Stomach (tissue), 9 donors: ENCODE results near the gene TSSK2. TPM values are rescaled to one million over a fixed set of nuclear protein-coding genes. Genes with fewer than 3 reads are reported as not detected.

Experiments used
- DNase-seq, 2 donors: peaks; one replicate each; pipeline versions ENCODE4 v3.0.0 to v3.0.0-alpha.2; 2013 to 2019
- H3K27ac ChIP-seq, 5 donors: fragments of 200-600 bp in 4 of 5; sonication (generic) in 4 of 5; one replicate each; pipeline ENCODE4 v1.5.1; 2013 to 2019; ENCODE audit warnings: mild to moderate bottlenecking in 1 of 5, moderate library complexity in 1 of 5
- H3K27me3 ChIP-seq, 3 donors: fragments of 200-600 bp; sonication (generic); one replicate each; pipeline ENCODE4 v1.5.1; 2017 to 2019; ENCODE audit warnings: mixed run types in 1 of 3
- H3K36me3 ChIP-seq, 4 donors: fragments of 200-600 bp; sonication (generic); 1 replicate in 3 of 4; 2 replicates in 1 of 4; pipeline ENCODE4 v1.5.1; 2016 to 2019
- H3K4me1 ChIP-seq, 4 donors: fragments of 200-600 bp; sonication (generic); one replicate each; pipeline ENCODE4 v1.5.1; 2016 to 2019
- H3K4me3 ChIP-seq, 4 donors: fragments of 200-600 bp; sonication (generic) in 3 of 4; one replicate each; pipeline ENCODE4 v1.5.1; 2016 to 2019; ENCODE audit warnings: mild to moderate bottlenecking in 1 of 4
- H3K9me3 ChIP-seq, 4 donors: fragments of 200-600 bp; sonication (generic); one replicate each; pipeline ENCODE4 v1.5.1; 2016 to 2019
- EP300 ChIP-seq: sonication (generic); formaldehyde crosslinking; IDR thresholded peaks from one replicate; pipeline ENCODE4 v1.6.1; 2017; ENCODE audit warnings: antibody characterized with exemption
- POLR2A ChIP-seq, 4 donors: fragments of 450-650 bp; IDR thresholded peaks; one replicate each; pipeline ENCODE4 v1.6.1; 2016; ENCODE audit warnings: antibody characterized with exemption in 4 of 4, control low read depth in 2 of 4, mild to moderate bottlenecking in 1 of 4, moderate library complexity in 1 of 4
- POLR2AphosphoS5 ChIP-seq, 3 donors: sonication (generic); formaldehyde crosslinking; IDR thresholded peaks; one replicate each; pipeline ENCODE4 v1.6.1; 2016; ENCODE audit warnings: antibody characterized with exemption in 3 of 3
- whole genome bisulfite sequencing, 5 donors: extraction: QIAGEN DNeasy Blood & Tissue Kit in 3 of 5; methylation state at CpG; one replicate each; pipeline versions ENCODE4 v1.1.5 to v1.1.7; 2013 to 2018; 5-methylcytosine and 5-hydroxymethylcytosine counted together
- intact Hi-C: fragments of 100-400 bp; cut with DNase I; formaldehyde crosslinking; loops from one replicate; pipeline ENCODE4 v1.15.1; 2023; ENCODE audit warnings: low total_unique reads
- polyA plus RNA-seq, 3 donors: library from polyadenylated mRNA; stranded (reverse); fragments of 200-250 nt; gene quantifications; one replicate each; pipeline ENCODE4 v1.2.3, GENCODE V29; 2013
- total RNA-seq, 5 donors: library from RNA; depleted of rRNA; stranded (reverse); fragments of >200 nt; gene quantifications; one replicate each; pipeline versions ENCODE4 v1.1.0 to v1.2.3, GENCODE V29; 2014 to 2016
- TF ChIP-seq, protein P1 (sequence below), 7 experiments: fragments of 450-650 bp in 4 of 7; fragments of 200-600 bp in 3 of 7; sonication (generic) in 3 of 7; IDR thresholded peaks; one replicate each; pipeline ENCODE4 v1.5.1; 2016 to 2019; ENCODE audit warnings: antibody characterized with exemption in 7 of 7, control low read depth in 2 of 7, mild to moderate bottlenecking in 1 of 7
- donor health status: healthy with polysubstance abuse.
- donor health status: Bipolar disorder and iron deficiency.
- donor health status: healthy.

Gene TSSK2
- total and polyA plus RNA-seq, 8 donors = 0.08 TPM; not detected in 7

DNA sequence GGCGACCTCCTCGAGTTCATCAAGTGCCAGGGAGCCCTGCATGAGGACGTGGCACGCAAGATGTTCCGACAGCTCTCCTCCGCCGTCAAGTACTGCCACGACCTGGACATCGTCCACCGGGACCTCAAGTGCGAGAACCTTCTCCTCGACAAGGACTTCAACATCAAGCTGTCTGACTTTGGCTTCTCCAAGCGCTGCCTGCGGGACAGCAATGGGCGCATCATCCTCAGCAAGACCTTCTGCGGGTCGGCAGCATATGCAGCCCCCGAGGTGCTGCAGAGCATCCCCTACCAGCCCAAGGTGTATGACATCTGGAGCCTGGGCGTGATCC, 542 bp downstream of the TSSK2 start:
- TF ChIP-seq POLR2AphosphoS5 (IDR thresholded peaks at IDR 0.05) (no peak), EP300 (no peak), POLR2A (IDR thresholded peaks at IDR 0.05) (no peak)
- TF ChIP-seq, protein P1, sequence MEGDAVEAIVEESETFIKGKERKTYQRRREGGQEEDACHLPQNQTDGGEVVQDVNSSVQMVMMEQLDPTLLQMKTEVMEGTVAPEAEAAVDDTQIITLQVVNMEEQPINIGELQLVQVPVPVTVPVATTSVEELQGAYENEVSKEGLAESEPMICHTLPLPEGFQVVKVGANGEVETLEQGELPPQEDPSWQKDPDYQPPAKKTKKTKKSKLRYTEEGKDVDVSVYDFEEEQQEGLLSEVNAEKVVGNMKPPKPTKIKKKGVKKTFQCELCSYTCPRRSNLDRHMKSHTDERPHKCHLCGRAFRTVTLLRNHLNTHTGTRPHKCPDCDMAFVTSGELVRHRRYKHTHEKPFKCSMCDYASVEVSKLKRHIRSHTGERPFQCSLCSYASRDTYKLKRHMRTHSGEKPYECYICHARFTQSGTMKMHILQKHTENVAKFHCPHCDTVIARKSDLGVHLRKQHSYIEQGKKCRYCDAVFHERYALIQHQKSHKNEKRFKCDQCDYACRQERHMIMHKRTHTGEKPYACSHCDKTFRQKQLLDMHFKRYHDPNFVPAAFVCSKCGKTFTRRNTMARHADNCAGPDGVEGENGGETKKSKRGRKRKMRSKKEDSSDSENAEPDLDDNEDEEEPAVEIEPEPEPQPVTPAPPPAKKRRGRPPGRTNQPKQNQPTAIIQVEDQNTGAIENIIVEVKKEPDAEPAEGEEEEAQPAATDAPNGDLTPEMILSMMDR (IDR thresholded peaks at IDR 0.05) = no peak
- H3K9me3 ChIP-seq = no peaks in the 10 kb centered on the region
- no peak overlapping the region for H3K4me3 ChIP-seq
- intact Hi-C loops = no loop called here
- 96 to 98% (median 97%) methylated on average over 17 to 19 of the region's 19 CpGs for WGBS, 5 donors
- no peak for DNase-seq
- peaks cover 23 to 59% (median 56%) of the 10 kb centered on the region in 4 donors for H3K36me3 ChIP-seq
- H3K27me3 ChIP-seq = no peaks in the 10 kb centered on the region
- H3K27ac ChIP-seq = no peak overlapping the region
- H3K4me1 ChIP-seq = no peaks in the 10 kb centered on the region

DNA sequence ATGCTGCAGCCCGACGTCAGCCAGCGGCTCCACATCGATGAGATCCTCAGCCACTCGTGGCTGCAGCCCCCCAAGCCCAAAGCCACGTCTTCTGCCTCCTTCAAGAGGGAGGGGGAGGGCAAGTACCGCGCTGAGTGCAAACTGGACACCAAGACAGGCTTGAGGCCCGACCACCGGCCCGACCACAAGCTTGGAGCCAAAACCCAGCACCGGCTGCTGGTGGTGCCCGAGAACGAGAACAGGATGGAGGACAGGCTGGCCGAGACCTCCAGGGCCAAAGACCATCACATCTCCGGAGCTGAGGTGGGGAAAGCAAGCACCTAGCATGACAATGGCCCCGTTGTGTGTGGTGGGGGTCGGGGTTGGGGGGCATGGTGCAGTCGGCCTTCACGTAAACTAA, 1.0 kb downstream of the TSSK2 start:
- H3K4me3 ChIP-seq = no peak overlapping the region
- intact Hi-C loops = no loop called here
- TF ChIP-seq, protein P1 (IDR thresholded peaks at IDR 0.05) = no peak
- TF ChIP-seq POLR2A (IDR thresholded peaks at IDR 0.05) = no peak
- no peak for TF ChIP-seq POLR2AphosphoS5 (IDR thresholded peaks at IDR 0.05)
- TF ChIP-seq EP300 = no peak
- no peaks in the 10 kb centered on the region for H3K9me3 ChIP-seq
- 93 to 96% (median 94%) methylated on average over 15 to 20 of the region's 20 CpGs for WGBS, 5 donors
- no peak for DNase-seq
- H3K4me1 ChIP-seq = no peaks in the 10 kb centered on the region
- no peak overlapping the region for H3K27ac ChIP-seq
- H3K27me3 ChIP-seq = no peaks in the 10 kb centered on the region
- peaks cover 28 to 64% (median 62%) of the 10 kb centered on the region in 4 donors for H3K36me3 ChIP-seq

DNA sequence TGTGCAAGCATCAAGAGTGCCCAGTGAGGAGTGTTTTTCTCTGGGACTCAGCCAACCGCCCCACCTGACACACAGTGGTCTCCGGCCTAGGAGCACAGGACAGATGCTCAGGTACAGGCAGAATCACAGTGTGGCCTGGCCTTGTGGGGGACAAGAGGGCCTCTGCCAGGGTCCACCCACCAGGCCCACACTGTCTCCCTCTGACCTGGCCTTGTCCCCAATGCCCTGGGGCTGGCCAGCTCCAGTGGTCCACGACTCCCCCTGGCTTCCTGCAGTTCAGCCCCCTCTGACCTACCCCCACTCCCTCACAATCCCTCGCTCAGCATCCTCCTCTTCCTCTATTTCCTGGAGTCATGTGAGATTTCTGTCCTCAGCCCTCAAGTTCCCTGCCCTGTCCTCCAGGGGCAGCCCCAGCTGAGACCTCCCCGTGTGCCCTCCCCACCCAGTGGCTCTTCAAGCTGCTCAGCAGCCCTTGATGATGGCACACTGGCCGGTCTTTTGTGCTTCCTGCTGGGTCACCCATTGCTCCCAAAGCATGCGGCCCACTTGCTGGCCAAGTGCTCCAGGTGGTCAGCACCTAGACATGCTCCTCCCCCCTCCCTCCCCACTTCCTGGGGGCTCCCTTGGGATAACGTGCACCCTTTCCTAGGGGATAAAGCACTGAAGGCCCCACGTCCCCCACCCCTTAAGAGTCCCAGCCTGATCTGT, 1.7 kb downstream of the TSSK2 start:
- DNase-seq = no peak
- no peak overlapping the region for H3K27ac ChIP-seq
- H3K36me3 ChIP-seq = peaks cover 35 to 71% (median 68%) of the 10 kb centered on the region in 4 donors
- no peaks in the 10 kb centered on the region for H3K4me1 ChIP-seq
- no peak overlapping the region for H3K4me3 ChIP-seq
- intact Hi-C loops = no loop called here
- TF ChIP-seq EP300 (no peak), POLR2AphosphoS5 (IDR thresholded peaks at IDR 0.05) (no peak), POLR2A (IDR thresholded peaks at IDR 0.05) (no peak)
- TF ChIP-seq, protein P1 (IDR thresholded peaks at IDR 0.05) = no peak
- no peaks in the 10 kb centered on the region for H3K27me3 ChIP-seq
- 81 to 95% (median 90%) methylated on average over 9 of the region's 9 CpGs for WGBS, 5 donors
- no peaks in the 10 kb centered on the region for H3K9me3 ChIP-seq

DNA sequence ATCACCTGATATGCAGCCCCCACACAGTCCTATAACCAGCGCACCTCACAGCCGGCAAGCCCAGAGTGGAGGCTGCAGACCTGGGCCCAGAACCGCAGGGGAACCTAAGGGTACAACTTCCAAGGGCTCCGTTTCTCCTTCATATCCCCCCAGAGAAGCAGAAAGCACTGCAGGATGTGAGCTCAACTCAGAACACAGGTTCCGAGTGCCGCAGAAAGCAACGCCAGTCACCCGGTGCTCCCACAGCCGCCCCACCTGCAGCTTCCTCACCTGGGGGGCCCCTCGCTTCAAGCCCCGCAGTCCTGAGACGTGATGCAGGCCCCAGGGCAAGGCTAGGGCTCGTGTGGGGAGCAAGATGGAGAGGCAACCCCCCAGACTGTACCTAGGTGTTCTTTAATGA, 2.5 kb downstream of the TSSK2 start:
- no peaks in the 10 kb centered on the region for H3K27me3 ChIP-seq
- intact Hi-C loops = no loop called here
- DNase-seq = no peak
- TF ChIP-seq EP300 = no peak
- TF ChIP-seq POLR2A (IDR thresholded peaks at IDR 0.05) = no peak
- no peak for TF ChIP-seq POLR2AphosphoS5 (IDR thresholded peaks at IDR 0.05)
- TF ChIP-seq, protein P1 (IDR thresholded peaks at IDR 0.05) = no peak
- 94 to 98% (median 95%) methylated on average over 9 to 13 of the region's 13 CpGs for WGBS, 5 donors
- no peaks in the 10 kb centered on the region for H3K9me3 ChIP-seq
- no peak overlapping the region for H3K4me3 ChIP-seq
- peaks cover 43 to 78% (median 76%) of the 10 kb centered on the region in 4 donors for H3K36me3 ChIP-seq
- H3K27ac ChIP-seq = no peak overlapping the region
- H3K4me1 ChIP-seq = no peaks in the 10 kb centered on the region
